Ovary (tissue), 9 donors: ENCODE measurements around the gene SMURF1. TPM values are rescaled to one million over a fixed set of nuclear protein-coding genes. Genes with fewer than 3 reads are reported as not detected.
A peak's percentile ranks its signal among the peaks of the same experiment; 100 is the strongest.

ENCODE experiments used
- DNase-seq, 5 donors: peaks; one replicate each; pipeline ENCODE4 v3.0.0-alpha.2; 2019 to 2020
- H3K27ac ChIP-seq, 2 donors: fragments of 200-600 bp; one replicate each; pipeline versions ENCODE4 v1.5.1 to v1.8.0; 2019 to 2022
- H3K27me3 ChIP-seq: fragments of 200-600 bp; one replicate; pipeline ENCODE4 v1.8.0; 2022
- H3K36me3 ChIP-seq: fragments of 200-600 bp; sonication (generic); one replicate; pipeline ENCODE4 v1.5.1; 2019
- H3K4me1 ChIP-seq: one replicate; pipeline ENCODE4 v1.8.1; 2013; ENCODE audit warnings: mild to moderate bottlenecking, moderate library complexity; ENCODE audit not compliant: insufficient read depth
- H3K4me3 ChIP-seq: fragments of 200-600 bp; sonication (generic); one replicate; pipeline ENCODE4 v1.5.1; 2017
- H3K9me3 ChIP-seq, 2 donors: fragments of 200-600 bp in 1 of 2; sonication (generic) in 1 of 2; one replicate each; pipeline versions ENCODE4 v1.5.1 to v1.8.1; 2013 to 2019; ENCODE audit warnings: mild to moderate bottlenecking in 1 of 2, moderate library complexity in 1 of 2
- EP300 ChIP-seq: sonication (generic); formaldehyde crosslinking; IDR thresholded peaks from one replicate; pipeline ENCODE4 v1.6.1; 2017; ENCODE audit warnings: antibody characterized with exemption
- POLR2A ChIP-seq: fragments of 450-650 bp; IDR thresholded peaks from one replicate; pipeline ENCODE4 v1.6.1; 2017; ENCODE audit warnings: antibody characterized with exemption, mild to moderate bottlenecking, moderate library complexity
- WGBS, 3 donors: extraction: QIAGEN DNeasy Blood & Tissue Kit in 1 of 3; methylation state at CpG; one replicate each; pipeline versions ENCODE4 v1.1.5 to v1.1.7; 2013 to 2017; 5-methylcytosine and 5-hydroxymethylcytosine counted together
- intact Hi-C, 4 donors: fragments of 100-400 bp; cut with DNase I; formaldehyde crosslinking; loops; one replicate each; pipeline versions ENCODE4 v1.11.0 to v1.15.1; 2022 to 2023
- polyA plus RNA-seq, 2 donors: library from polyadenylated mRNA; stranded (reverse); fragments of 200-250 nt in 1 of 2; fragments of 350-450 nt in 1 of 2; fragmentation: Illumina TruSeq in 1 of 2; extraction: RNeasy Lipid Tissue Mini Kit (QIAGEN cat#74804) in 1 of 2; gene quantifications; one replicate each; pipeline ENCODE4 v1.2.3, GENCODE V29; 2013 to 2014
- total RNA-seq, 7 donors: library from RNA; depleted of rRNA in 2 of 7; stranded (reverse); fragments of >200 nt in 2 of 7; fragmentation: NEBNext Ultra II Directional in 3 of 7; extraction: Animal tissue kit (Norgen Biotek cat#: 25700) in 3 of 7; gene quantifications; one replicate each; pipeline versions ENCODE4 v1.1.0 to v1.2.4, GENCODE V29; 2016 to 2023
- TF ChIP-seq, protein P1 (sequence below), 3 donors: fragments of 450-650 bp in 2 of 3; fragments of 200-600 bp in 1 of 3; IDR thresholded peaks; one replicate each; pipeline versions ENCODE4 v1.5.1 to v1.8.0; 2016 to 2022; ENCODE audit warnings: antibody characterized with exemption in 3 of 3, mild to moderate bottlenecking in 1 of 3
- donor health status: DM: no; HTN: no; CAD: no; lungs with moderate emphysema.
- donor health status: DM: no; HTN: no; CAD: no.
- donor health status: Bipolar disorder and iron deficiency.
- donor health status: DM: yes; HTN: yes; CAD: no.
- donor health status: DM: no; HTN: no; CAD: no.
- donor health status: DM: yes; HTN: yes; CAD: no.

SMURF1 gene
- total and polyA plus RNA-seq, 9 donors, result 15.1 to 40.3 (median 27.2) TPM

DNA sequence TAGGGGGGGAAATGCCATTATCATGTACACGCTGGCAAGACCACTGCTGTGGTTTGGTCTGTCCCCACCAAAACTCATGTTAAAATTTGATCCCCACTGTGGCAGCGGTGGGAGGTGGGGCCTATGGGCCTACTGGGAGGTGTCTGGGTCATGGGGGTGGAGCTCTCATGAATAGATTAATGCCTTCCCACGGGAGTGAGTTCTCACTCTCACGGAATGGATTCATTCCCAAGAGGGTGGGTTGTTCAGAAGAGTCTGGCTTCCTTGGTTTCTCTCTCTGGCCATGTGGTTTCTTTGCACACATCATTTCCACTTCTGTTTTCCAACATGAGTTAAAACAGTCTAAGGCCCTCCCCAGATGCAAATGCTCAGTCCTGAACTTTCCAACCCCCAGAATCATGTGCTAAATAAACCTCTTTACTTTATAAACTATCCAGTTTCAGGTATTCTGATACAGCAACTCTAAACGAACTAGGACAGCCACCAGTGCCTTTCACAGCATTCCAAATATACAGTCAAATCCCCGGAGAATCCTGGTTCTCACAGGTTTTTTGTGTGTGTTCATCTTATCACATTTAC is 44.3 kb downstream of the SMURF1 start:
- Histone ChIP-seq H3K36me3 (no peaks in the 10 kb centered on the region), H3K27me3 (no peaks in the 10 kb centered on the region), H3K9me3 (no peaks in the 10 kb centered on the region), H3K4me1 (peaks cover 13% of the 10 kb centered on the region), H3K4me3 (no peak overlapping the region), H3K27ac (no peak overlapping the region)
- DNase-seq, result no peak
- 69 to 77% (median 75%) methylated on average over 6 of the region's 6 CpGs for WGBS, 3 donors
- no peak for TF ChIP-seq POLR2A
- no peak for TF ChIP-seq EP300
- TF ChIP-seq, protein P1, sequence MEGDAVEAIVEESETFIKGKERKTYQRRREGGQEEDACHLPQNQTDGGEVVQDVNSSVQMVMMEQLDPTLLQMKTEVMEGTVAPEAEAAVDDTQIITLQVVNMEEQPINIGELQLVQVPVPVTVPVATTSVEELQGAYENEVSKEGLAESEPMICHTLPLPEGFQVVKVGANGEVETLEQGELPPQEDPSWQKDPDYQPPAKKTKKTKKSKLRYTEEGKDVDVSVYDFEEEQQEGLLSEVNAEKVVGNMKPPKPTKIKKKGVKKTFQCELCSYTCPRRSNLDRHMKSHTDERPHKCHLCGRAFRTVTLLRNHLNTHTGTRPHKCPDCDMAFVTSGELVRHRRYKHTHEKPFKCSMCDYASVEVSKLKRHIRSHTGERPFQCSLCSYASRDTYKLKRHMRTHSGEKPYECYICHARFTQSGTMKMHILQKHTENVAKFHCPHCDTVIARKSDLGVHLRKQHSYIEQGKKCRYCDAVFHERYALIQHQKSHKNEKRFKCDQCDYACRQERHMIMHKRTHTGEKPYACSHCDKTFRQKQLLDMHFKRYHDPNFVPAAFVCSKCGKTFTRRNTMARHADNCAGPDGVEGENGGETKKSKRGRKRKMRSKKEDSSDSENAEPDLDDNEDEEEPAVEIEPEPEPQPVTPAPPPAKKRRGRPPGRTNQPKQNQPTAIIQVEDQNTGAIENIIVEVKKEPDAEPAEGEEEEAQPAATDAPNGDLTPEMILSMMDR (IDR thresholded peaks at IDR 0.05), result no peak
- intact Hi-C loops, result loop anchor here in 1 of 4 donors (5.0 kb wide), 1 partner anchor 43 kb away; the partner anchor contains the start of gene SMURF1

- intact Hi-C loops, result loop anchor here in 1 of 4 donors (5.0 kb wide), 1 partner anchor 43 kb away; the partner anchor contains the start of gene SMURF1
- Histone ChIP-seq H3K27ac (no peak overlapping the region), H3K36me3 (no peaks in the 10 kb centered on the region), H3K27me3 (no peaks in the 10 kb centered on the region), H3K4me3 (no peak overlapping the region), H3K4me1 (peaks cover 13% of the 10 kb centered on the region), H3K9me3 (no peaks in the 10 kb centered on the region)
- 41 to 48% (median 45%) methylated on average over 6 of the region's 6 CpGs for WGBS, 3 donors
- TF ChIP-seq, protein P1 (IDR thresholded peaks at IDR 0.05), result no peak
- TF ChIP-seq EP300 (no peak), POLR2A (no peak)
- no peak for DNase-seq
Observed at GRCh38 chr7:99098824-99099498, 44.9 kb downstream of the SMURF1 start.

DNA sequence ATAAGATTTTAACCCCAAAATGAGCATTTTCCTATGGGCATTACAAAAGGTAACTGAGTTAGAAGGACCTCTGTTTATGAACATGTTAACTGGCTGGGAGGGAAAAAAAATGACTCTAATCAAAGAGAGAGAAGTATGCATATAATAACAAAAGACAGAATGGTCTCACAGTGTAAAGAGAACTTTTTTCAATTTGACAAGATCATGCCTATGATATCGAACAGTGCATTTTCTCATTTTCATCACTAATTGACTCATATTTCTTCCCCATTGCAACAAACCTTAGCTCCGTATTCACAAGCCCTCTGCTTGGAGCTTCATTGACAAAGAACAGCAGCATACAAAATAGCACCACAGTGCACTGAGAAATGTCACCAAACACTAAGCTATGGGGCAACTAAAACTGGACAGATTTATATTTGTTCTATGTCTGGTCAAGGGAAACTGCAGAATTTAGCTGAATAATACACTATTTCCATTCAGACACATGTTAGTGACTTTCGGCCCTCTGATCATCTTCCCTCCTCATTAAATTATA is 45.6 kb downstream of the SMURF1 start:
- no peak for TF ChIP-seq EP300
- TF ChIP-seq POLR2A, result no peak
- TF ChIP-seq, protein P1 (IDR thresholded peaks at IDR 0.05), result no peak
- H3K27me3 ChIP-seq, result no peaks in the 10 kb centered on the region
- no peak for DNase-seq
- H3K9me3 ChIP-seq, result no peaks in the 10 kb centered on the region
- peaks cover 13% of the 10 kb centered on the region for H3K4me1 ChIP-seq
- no peaks in the 10 kb centered on the region for H3K36me3 ChIP-seq
- intact Hi-C loops, result loop anchor here in 1 of 4 donors (5.0 kb wide), 1 partner anchor 44 kb away; the partner anchor contains the start of gene SMURF1
- no peak overlapping the region for H3K4me3 ChIP-seq
- WGBS, 3 donors, result 75 to 89% (median 79%) methylated on average over 3 of the region's 3 CpGs
- H3K27ac ChIP-seq, result no peak overlapping the region

DNA sequence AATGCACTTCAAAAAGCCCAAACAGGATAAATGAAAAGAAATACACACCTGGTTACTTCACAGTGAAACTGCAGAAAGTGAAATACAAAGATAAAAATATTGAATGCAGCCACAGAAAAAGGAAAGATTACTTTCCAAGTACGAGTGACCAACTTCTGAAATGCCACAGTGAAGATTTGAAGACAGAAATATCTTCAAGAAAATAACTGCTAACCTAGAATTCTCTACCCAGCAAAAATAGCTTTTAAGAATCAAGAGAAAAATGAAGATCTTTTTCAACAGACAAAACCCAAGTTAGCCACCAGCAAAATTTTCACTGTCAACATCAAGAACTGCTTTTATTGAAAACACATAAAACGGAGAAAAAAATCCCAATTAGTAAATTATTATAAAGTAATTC is 46.2 kb downstream of the SMURF1 start:
- H3K27ac ChIP-seq, result peak overlapping the region in 1 of 2 donors; percentile 90
- no peaks in the 10 kb centered on the region for H3K9me3 ChIP-seq
- H3K4me3 ChIP-seq, result no peak overlapping the region
- intact Hi-C loops, result loop anchor here in 1 of 4 donors (5.0 kb wide), 1 partner anchor 45 kb away; the partner anchor contains the start of gene SMURF1
- 89 to 98% (median 93%) methylated on average over 2 of the region's 2 CpGs for WGBS, 3 donors
- H3K36me3 ChIP-seq, result no peaks in the 10 kb centered on the region
- no peaks in the 10 kb centered on the region for H3K27me3 ChIP-seq
- no peak for DNase-seq
- H3K4me1 ChIP-seq, result peaks cover 13% of the 10 kb centered on the region
- no peak for TF ChIP-seq EP300
- no peak for TF ChIP-seq POLR2A
- TF ChIP-seq, protein P1 (IDR thresholded peaks at IDR 0.05), result no peak
